ENCODE measurements around the gene RAPGEF5.

RAPGEF5 gene, protein sequence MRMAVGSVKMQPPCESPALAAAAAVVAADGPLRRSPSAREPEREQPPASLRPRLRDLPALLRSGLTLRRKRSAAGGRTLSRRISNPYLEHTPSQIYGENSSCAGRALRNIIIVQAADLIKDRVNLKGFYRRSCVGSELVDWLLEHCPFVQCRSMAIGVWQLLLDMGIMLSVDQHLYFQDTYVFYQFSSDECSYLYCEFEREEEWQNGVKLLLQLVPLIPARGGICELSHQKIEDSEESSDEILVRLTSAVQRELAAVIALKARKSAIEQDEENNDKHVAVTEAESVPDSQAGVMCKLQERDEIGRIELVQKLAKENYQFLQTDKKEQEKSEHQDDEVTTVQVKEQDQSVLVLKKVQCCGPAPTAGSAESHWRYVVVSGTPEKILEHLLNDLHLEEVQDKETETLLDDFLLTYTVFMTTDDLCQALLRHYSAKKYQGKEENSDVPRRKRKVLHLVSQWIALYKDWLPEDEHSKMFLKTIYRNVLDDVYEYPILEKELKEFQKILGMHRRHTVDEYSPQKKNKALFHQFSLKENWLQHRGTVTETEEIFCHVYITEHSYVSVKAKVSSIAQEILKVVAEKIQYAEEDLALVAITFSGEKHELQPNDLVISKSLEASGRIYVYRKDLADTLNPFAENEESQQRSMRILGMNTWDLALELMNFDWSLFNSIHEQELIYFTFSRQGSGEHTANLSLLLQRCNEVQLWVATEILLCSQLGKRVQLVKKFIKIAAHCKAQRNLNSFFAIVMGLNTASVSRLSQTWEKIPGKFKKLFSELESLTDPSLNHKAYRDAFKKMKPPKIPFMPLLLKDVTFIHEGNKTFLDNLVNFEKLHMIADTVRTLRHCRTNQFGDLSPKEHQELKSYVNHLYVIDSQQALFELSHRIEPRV

DNA sequence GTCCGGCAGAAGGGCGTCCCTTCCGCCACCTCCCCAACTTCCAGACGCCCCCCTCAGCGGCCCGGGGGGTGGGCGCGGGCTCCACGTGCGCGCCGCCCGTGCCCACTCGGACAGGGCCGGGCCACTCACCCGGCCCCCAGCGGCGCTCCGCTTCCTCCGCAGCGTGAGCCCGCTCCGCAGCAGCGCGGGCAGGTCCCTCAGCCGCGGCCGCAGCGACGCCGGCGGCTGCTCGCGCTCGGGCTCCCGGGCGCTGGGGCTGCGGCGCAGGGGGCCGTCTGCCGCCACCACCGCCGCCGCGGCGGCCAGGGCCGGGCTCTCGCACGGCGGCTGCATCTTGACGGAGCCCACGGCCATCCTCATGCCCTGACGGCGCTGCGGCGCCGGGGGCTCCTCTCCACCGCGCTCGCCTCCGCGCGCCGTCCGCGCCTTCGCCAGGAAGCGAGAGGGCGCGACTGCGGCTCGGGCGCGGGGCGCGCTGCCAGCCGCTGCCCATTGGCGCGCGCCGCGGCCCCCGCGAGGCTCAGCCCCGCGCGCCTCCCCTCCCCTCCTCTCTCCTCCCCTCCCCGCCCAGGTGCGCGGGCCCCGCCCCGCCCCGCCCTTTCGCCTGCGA lies at the start of gene RAPGEF5:
Gene RAPGEF5, minus strand, starts transcription at position 454 of the 610 bp plus-strand sequence. Its CDS starts 94 bp downstream, at position 360.
- intact Hi-C loops (cut with DNase I) = no loop called here
- peak in 28 of 42 donors; percentile 18 to 72 (median 49) for DNase-seq

DNA sequence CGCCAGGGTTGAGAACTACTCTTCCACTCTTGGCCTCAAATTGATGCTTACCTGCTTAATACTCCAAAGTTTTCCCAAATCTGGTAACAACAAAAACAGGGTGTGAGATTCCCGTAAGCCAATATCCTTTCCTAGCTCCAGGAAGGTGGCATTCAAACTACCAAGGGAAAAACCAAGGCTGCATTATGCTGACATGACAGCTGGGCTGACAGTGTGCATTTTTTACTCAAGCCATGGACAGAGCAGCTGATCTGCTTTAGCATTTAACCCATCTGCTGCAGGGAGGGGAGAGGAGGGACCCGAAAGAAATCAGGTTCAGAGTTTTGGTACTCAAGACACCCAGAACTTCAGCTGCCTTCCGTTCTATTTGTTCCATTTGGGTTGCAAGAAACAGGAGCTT lies 49.8 kb upstream of the RAPGEF5 start:
- DNase-seq = no peak

DNA sequence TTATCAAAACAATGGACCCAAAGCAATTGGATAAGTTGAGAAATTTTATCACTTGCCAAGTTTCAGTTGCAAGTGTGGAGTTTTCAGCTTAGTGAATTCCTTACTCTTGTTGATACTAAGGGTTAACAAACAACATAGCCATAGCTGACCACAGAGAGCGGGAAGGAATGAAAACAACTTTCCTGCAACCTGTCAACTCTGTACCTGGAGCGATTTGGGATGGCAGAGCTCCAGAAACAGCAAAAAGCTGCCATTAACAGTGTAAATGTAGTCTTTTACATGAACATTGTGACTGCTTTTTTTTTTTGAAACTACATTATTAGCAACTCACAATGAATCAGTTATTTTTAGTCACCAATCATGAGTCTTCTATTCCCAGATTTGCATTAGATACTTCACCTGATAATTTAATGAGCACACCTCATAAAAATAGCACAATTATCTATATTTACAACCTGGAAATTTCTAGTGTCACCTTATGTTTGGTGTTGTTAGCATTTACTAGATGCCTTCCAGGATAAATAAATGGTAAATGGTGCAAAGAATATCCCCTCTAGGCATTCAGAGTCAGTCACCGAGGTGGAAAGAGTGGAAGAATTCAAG lies 47.6 kb upstream of the RAPGEF5 start:
- intact Hi-C loops (cut with DNase I) = no loop called here
- no peak for DNase-seq

More for the DNA sequence above, 49.8 kb upstream of the RAPGEF5 start:
- intact Hi-C loops (cut with DNase I) = no loop called here

DNA sequence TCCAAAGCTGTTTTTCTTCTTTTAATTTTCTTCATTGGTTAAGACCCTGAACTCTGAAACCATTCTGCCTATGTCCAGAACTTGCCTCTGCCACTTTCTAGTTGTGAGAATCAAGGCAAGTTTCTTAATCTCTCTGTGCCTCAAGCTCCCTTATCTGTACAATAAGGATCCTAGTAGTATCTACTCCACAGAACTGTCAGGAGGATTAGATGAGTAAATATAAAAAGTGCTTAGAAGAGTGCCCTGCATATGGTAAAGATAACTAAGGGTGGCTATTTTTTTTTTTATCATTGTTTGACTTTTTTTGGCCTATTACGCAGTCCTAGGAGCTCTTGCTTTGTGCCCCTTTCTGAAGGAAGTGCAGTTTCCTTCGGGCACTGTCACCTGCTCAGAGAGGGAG lies 46.4 kb upstream of the RAPGEF5 start:
- no peak for DNase-seq
- intact Hi-C loops (cut with DNase I) = no loop called here

DNA sequence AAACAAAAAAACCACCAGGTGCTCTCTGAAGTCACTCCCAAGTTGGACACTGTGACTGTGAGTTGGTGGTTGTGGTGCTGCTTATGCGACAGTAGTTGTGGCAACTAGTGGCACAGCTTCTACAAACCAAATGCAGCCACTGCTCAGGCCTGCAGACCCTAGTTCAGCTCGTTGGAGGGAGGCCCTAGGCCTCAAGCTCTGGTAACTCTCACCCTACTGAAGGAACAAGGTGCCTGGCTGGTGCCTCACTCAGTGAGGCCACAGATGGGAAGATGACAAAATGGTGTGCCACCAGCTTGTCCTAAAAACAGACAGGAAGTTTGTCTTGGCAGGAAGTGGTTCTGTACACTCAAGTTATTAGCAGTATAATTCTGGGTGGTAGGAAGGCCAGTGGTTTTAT lies 45.3 kb upstream of the RAPGEF5 start:
- no peak for DNase-seq

DNA sequence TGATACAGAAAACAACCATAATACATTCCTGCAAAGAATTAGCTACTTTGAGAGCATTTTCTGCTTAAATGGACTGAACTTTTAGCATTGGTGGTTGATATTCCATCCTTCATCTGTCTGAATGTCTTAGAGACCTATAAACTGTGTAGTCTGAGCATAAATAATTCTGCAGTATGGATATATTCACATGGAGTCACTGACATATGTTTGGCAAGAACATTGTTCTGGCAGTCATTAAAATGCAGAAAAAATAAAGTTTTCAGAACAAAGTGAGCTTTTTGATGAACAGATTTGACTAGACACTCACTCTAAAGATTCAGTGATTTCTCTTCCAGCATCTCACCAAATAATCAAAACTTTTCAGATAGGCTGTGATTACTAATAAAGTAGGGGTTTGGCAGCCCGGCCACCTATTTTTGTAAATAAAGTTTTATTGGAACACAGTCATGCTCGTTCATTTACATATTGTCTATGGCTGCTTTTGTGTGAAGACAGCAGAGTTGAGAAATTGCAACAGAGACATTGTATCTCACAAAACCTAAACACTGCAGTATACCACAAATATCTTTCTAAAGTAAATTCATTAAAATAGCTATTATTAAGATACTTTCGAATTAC lies 44.1 kb upstream of the RAPGEF5 start:
- no peak for DNase-seq
- intact Hi-C loops (cut with DNase I) = no loop called here

More for the DNA sequence above, 45.3 kb upstream of the RAPGEF5 start:
- intact Hi-C loops (cut with DNase I) = no loop called here

DNA sequence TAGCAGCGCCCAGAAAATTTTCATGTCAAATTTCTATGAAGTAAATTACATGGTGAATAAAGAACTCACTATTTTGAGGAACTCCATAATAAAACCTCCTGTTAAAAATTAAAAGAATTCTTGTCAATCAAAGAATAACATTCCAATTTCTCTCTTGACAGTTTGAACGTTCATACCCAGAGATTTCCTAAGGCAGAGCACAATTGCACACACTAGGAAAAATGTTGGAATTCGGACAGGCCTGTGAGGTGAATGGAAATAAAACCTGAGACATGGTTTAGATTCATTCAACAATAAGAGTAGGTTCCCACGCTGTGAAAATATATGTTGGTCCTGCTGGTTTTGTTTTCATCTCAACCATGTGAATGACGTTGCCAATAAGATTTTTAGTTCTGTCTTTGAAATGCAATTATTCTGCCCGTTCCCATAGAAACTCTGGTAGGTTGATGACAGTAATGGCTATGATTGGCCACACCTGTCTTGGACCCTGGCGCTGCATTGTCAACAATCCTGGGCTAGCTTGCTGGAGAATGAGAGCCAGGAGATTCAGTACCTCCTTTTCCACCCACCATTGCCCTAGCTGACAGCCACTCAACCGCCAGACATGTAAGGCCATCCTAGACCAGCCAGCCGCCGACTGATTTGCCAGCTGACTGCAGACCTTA lies 43.3 kb upstream of the RAPGEF5 start:
- intact Hi-C loops (cut with DNase I) = no loop called here
- DNase-seq = no peak

DNA sequence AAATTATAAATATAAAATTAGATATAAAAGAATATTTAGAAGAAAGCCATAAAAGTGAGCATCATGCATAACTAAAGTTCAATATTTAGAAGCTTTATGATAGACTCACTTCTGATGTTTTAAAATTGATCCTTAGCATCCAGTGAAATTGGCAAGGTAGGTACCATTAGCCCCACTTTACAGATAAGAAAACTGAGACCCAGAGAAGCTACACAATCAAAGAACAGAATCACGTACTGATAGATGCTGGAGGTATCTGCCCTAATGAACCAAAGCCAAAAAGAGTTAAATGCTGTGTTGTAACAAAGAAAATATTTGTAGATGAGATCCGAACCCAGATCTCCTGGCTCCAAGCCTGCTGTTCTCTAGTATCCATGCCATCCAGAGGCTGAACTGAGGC lies 42.6 kb upstream of the RAPGEF5 start:
- intact Hi-C loops (cut with DNase I) = no loop called here
- no peak for DNase-seq

DNA sequence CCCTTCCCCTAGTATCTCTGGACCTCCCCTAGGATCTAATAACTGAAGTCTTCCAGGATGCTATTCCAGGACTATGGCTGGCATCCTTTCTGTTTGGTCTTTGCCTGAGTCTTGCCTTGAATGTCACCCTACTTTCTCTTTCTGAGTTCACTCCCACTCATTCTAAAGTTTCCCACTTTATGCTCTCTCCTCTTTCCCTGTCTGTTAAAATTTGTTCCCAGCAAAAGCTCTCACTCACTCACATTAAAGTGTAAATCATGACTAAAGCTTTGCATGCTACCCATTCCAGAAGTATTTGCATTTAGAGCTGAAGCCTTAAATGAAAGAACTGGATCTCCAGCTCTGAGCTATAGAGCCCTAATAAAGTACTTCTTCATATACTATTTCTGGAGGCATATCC lies 42.1 kb upstream of the RAPGEF5 start:
- peak in 1 of 42 donors; percentile 11 for DNase-seq
- intact Hi-C loops (cut with DNase I) = no loop called here

DNA sequence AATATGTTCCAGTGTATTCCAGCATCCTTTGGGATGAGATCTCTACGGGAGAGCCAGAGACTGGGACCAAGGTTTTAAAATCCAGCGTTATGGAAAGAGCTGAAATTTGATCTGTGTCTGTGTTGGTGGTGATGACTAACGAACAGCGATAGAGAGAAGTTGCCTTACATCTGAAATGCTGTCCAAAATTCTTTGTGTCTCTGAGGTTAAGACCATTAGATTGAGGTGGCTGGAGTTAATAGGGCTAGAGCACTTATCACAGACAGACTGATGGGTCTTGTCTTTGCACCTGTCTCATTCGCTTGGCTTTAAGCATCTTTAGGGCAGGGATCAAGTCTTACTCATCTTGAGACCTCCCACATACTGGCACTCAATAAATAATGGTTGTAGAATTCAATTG lies 41.0 kb upstream of the RAPGEF5 start:
- no peak for DNase-seq

DNA sequence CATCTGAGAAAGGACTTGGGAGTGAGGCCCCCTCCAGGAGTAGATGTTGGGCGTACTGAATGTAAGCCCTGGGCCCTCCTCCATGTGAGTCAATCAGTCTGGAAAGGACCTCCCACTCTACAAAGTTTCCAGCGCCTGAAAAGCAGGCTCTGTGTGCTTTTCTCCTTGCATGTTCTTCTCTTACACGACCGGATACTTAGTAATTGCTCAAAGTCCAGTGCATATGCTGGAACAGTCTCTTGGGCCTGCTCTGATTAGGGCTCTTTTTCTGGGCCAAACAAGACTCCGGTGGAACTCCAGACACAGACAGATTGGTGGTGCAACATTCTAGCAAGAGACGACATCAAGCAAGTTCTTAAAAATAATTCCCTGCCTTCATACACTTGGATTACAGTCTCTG lies 38.3 kb upstream of the RAPGEF5 start:
- DNase-seq = no peak
- intact Hi-C loops (cut with DNase I) = no loop called here

More for the DNA sequence above, 41.0 kb upstream of the RAPGEF5 start:
- intact Hi-C loops (cut with DNase I) = no loop called here

DNA sequence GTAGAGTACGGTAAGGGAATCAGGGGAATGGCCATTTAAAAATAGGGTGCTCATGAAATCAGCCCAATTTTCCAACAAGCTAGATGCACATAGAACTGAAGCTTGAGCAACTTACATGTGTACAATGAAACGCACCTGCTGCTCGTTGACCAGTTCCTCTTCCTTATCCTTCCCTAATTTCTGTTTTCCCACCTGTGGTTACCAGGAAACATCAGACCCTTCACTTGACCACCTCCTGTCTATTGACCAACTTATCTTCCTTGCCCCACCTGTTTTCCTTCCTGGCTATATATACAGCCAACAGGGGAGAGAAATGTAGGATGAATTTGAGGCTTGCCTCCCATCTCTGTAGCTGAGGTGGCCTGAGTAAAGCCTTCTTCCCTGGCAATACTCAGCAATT lies 37.8 kb upstream of the RAPGEF5 start:
- no peak for DNase-seq
- intact Hi-C loops (cut with DNase I) = no loop called here

DNA sequence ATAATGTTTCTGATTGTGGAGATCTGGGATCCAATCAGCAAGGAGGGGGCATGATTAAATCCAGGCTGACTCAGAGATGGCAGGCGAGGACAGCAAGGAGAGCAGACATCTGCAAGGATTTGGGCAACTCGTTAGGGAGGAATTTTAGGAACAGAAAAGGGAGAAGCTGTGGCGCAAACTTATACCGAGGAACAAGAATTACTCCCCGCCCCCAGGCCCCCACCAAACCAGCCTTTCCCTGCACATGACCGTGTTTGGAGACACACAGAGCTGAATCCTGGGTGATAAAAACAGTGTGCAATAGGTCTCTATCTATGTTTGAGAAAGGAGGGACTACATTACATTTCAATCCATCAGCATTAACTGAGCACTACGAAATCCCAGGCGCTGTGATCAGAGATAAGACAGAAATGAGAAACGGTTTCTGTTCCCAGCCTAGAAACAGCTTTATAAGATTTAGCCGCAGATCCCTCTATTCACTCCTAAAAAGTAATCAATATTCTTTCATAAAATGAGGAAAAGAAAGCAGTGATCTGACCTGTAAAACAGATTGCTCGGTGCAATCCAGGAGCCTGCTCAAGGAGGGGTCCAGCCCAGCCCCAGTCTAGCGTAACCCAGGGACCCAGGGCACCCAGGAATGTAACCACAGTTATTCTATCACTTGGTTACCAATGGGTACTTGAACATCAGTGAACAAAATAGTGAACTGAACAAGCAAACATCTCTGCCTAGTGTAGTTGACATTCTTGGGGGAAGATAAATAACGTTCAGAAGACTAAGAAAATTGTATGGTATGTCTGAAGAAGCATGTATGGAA lies 37.2 kb upstream of the RAPGEF5 start:
- DNase-seq = peak in 30 of 42 donors; percentile 4 to 58 (median 28)
- intact Hi-C loops (cut with DNase I) = no loop called here

DNA sequence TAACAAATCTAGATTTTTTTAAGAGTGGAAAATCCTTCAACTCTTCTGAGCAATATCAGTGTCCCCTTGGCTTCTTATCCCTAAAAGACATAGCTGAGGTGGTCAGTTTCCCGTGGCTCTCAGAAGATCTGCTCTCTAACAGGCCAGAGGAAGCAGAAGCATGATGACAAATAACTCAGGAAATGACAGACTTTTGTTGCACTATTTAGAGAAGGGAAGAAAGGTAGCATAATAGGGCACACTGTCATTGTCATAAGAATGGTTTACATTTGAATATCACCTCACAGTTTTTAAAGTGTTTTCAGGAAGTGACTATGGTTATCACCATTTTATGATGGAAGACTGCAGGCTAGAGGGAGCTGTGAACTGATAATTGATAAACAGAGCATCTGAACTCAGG lies 33.6 kb upstream of the RAPGEF5 start:
- intact Hi-C loops (cut with DNase I) = no loop called here
- no peak for DNase-seq

DNA sequence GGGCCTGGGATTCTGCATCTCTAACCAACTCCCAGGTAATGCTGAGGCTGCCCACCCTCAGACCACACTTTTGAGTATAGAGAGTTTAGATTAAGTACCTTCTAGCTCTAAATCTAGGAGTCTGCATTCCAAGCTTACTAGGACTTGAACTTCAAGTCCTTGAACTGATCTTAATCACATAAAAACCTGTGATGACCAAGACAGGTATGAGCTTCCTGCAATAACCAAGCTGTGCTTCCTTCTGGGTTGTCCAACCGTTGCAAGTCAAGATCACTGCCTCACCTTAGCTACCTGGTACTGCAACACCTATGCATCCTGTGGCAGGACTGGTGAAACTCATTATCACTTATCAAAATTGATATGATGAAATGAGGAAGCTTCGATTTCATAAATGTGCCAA lies 32.9 kb upstream of the RAPGEF5 start:
- no peak for DNase-seq
- intact Hi-C loops (cut with DNase I) = no loop called here

DNA sequence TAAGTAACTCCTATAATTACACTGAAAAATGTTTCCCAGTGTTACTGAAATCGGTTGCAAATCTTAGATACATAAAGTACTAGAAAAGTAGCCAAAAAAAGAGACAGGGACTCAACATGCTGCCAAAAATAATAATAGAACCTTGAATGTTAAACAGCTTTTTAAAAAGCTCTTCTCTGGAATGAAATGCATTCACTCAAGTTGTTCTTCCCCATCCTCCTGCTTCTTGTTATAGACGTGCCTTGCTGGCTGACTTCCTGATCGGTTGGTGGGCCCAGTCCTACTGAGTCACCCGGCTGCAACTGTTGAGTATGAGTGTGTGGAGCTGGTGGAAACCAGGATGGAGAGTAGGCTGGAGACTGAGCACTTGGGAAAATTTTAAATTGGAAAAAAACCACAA lies 30.6 kb upstream of the RAPGEF5 start:
- intact Hi-C loops (cut with DNase I) = no loop called here
- DNase-seq = peak in 41 of 42 donors; percentile 18 to 93 (median 66)

DNA sequence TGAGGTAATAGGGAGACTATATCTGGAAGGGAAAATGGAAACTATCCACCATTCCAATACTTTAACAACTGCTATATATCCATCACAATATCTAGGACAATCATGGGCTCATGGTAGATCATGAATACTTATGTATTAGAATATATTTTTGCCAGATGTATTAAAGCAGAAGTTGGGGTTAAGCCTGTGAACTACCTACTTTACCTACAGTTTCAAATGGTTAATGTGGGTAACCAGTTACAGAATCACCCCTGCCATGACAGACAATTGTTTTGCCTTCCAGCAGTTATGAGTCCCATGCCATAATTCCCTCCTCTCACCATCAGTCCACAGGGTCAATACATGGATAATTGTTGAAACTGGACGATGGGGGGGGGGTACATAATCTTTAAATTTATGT lies 29.9 kb upstream of the RAPGEF5 start:
- DNase-seq = no peak

More for the DNA sequence above, 29.9 kb upstream of the RAPGEF5 start:
- intact Hi-C loops (cut with DNase I) = no loop called here
